Esophagus (tissue), 2 donors: ENCODE data around the gene BTBD16. TPM values are rescaled to one million over a fixed set of nuclear protein-coding genes. Genes with fewer than 3 reads are reported as not detected.

Experiments used
- H3K27ac ChIP-seq, 2 donors: one replicate each; pipeline ENCODE4 v1.5.1; 2013; ENCODE audit warnings: low read depth in 2 of 2, mild to moderate bottlenecking in 2 of 2, inconsistent platforms in 1 of 2, low read length in 1 of 2, moderate library complexity in 1 of 2
- H3K27me3 ChIP-seq, 2 donors: one replicate each; pipeline ENCODE4 v1.6.1; 2013; ENCODE audit warnings: low read length in 2 of 2, control low read depth in 1 of 2, mild to moderate bottlenecking in 1 of 2; ENCODE audit not compliant: insufficient read depth in 2 of 2, control insufficient read depth in 1 of 2
- H3K36me3 ChIP-seq, 2 donors: one replicate each; pipeline ENCODE4 v1.6.1; 2013; ENCODE audit warnings: low read length in 1 of 2; ENCODE audit not compliant: control insufficient read depth in 2 of 2, insufficient read depth in 2 of 2
- H3K4me1 ChIP-seq, 2 donors: one replicate each; pipeline ENCODE4 v1.6.1; 2013; ENCODE audit warnings: low read length in 1 of 2; ENCODE audit not compliant: control insufficient read depth in 2 of 2, insufficient read depth in 2 of 2
- H3K4me3 ChIP-seq, 2 donors: one replicate each; pipeline ENCODE4 v1.5.1; 2013; ENCODE audit warnings: low read length in 2 of 2, mild to moderate bottlenecking in 2 of 2, low read depth in 1 of 2, moderate library complexity in 1 of 2
- H3K9me3 ChIP-seq, 2 donors: one replicate each; pipeline ENCODE4 v1.6.1; 2013; ENCODE audit warnings: mild to moderate bottlenecking in 2 of 2, low read depth in 1 of 2, low read length in 1 of 2, moderate library complexity in 1 of 2; ENCODE audit not compliant: control insufficient read depth in 2 of 2, insufficient read depth in 1 of 2
- WGBS, 2 donors: extraction: QIAGEN DNeasy Blood & Tissue Kit; methylation state at CpG; one replicate each; pipeline ENCODE4 v1.1.7; 2013; 5-methylcytosine and 5-hydroxymethylcytosine counted together
- polyA plus RNA-seq, 2 donors: library from polyadenylated mRNA; stranded (reverse); fragments of 200-250 nt; gene quantifications; one replicate each; pipeline ENCODE4 v1.2.3, GENCODE V29; 2013
- donor health status: healthy with polysubstance abuse.
- donor health status: Bipolar disorder and iron deficiency.

Gene BTBD16
- polyA plus RNA-seq, 2 donors, result 0.04 to 0.20 TPM

- Histone ChIP-seq H3K27ac (no peak overlapping the region), H3K4me3 (no peak overlapping the region), H3K9me3 (no peaks in the 10 kb centered on the region), H3K36me3 (peaks cover 19 to 24% of the 10 kb centered on the region in 2 donors), H3K27me3 (no peaks in the 10 kb centered on the region), H3K4me1 (peaks cover 0 to under 1% of the 10 kb centered on the region in 2 donors)
- WGBS, 2 donors, result 79 to 82% methylated on average over 2 of the region's 2 CpGs
Measured at GRCh38 chr10:122234416-122234815, 36.7 kb upstream of the BTBD16 start.

- Histone ChIP-seq H3K9me3 (no peaks in the 10 kb centered on the region), H3K36me3 (peaks cover 16 to 20% of the 10 kb centered on the region in 2 donors), H3K27ac (no peak overlapping the region), H3K27me3 (no peaks in the 10 kb centered on the region), H3K4me1 (peaks cover 0 to 3% of the 10 kb centered on the region in 2 donors), H3K4me3 (no peak overlapping the region)
- WGBS, 2 donors, result 83 to 92% methylated on average over 5 of the region's 5 CpGs
Measured at GRCh38 chr10:122236690-122237306, 34.3 kb upstream of the BTBD16 start.

- Histone ChIP-seq H3K27ac (no peak overlapping the region), H3K36me3 (peaks cover 17 to 26% of the 10 kb centered on the region in 2 donors), H3K9me3 (no peaks in the 10 kb centered on the region), H3K4me1 (peaks cover 0 to 3% of the 10 kb centered on the region in 2 donors), H3K4me3 (no peak overlapping the region), H3K27me3 (no peaks in the 10 kb centered on the region)
- 72 to 86% methylated on average over 17 of the region's 17 CpGs for WGBS, 2 donors
Measured at GRCh38 chr10:122237331-122237990, 33.6 kb upstream of the BTBD16 start.

- Histone ChIP-seq H3K4me3 (no peak overlapping the region), H3K9me3 (no peaks in the 10 kb centered on the region), H3K27me3 (no peaks in the 10 kb centered on the region), H3K4me1 (peaks cover 0 to 3% of the 10 kb centered on the region in 2 donors), H3K36me3 (peaks cover 19 to 26% of the 10 kb centered on the region in 2 donors), H3K27ac (peak overlapping the region in 1 of 2 donors; percentile 5)
- WGBS, 2 donors, result 63 to 72% methylated on average over 10 of the region's 10 CpGs
Measured at GRCh38 chr10:122239578-122240257, 31.4 kb upstream of the BTBD16 start.

- no peaks in the 10 kb centered on the region for H3K9me3 ChIP-seq
- peaks cover 0 to 3% of the 10 kb centered on the region in 2 donors for H3K4me1 ChIP-seq
- peaks cover 19 to 26% of the 10 kb centered on the region in 2 donors for H3K36me3 ChIP-seq
- WGBS, 2 donors, result 97 to 98% methylated on average over 6 of the region's 6 CpGs
- peak overlapping the region in 1 of 2 donors; percentile 24 for H3K27ac ChIP-seq
- H3K4me3 ChIP-seq, result no peak overlapping the region
- H3K27me3 ChIP-seq, result no peaks in the 10 kb centered on the region
Measured at GRCh38 chr10:122240401-122240800, 30.7 kb upstream of the BTBD16 start.

- Histone ChIP-seq H3K4me1 (peaks cover 0 to 3% of the 10 kb centered on the region in 2 donors), H3K9me3 (no peaks in the 10 kb centered on the region), H3K4me3 (no peak overlapping the region), H3K27me3 (no peaks in the 10 kb centered on the region), H3K27ac (no peak overlapping the region), H3K36me3 (peaks cover 24 to 25% of the 10 kb centered on the region in 2 donors)
- WGBS, 2 donors, result 92 to 94% methylated on average over 8 of the region's 8 CpGs
Measured at GRCh38 chr10:122241836-122242235, 29.3 kb upstream of the BTBD16 start.

- Histone ChIP-seq H3K27me3 (no peaks in the 10 kb centered on the region), H3K36me3 (peaks cover 14 to 27% of the 10 kb centered on the region in 2 donors), H3K9me3 (no peaks in the 10 kb centered on the region), H3K4me1 (peaks cover 0 to 3% of the 10 kb centered on the region in 2 donors), H3K27ac (no peak overlapping the region), H3K4me3 (no peak overlapping the region)
- 68 to 73% methylated on average over 2 of the region's 2 CpGs for WGBS, 2 donors
Measured at GRCh38 chr10:122243550-122243949, 27.5 kb upstream of the BTBD16 start.

- H3K36me3 ChIP-seq, result peaks cover 14 to 34% of the 10 kb centered on the region in 2 donors
- H3K9me3 ChIP-seq, result no peaks in the 10 kb centered on the region
- peaks cover 0 to 3% of the 10 kb centered on the region in 2 donors for H3K4me1 ChIP-seq
- WGBS, 2 donors, result 82 to 86% methylated on average over 11 of the region's 11 CpGs
- H3K4me3 ChIP-seq, result no peak overlapping the region
- no peaks in the 10 kb centered on the region for H3K27me3 ChIP-seq
- H3K27ac ChIP-seq, result peak overlapping the region in 1 of 2 donors; percentile 19
Measured at GRCh38 chr10:122244001-122244975, 26.8 kb upstream of the BTBD16 start.

- H3K27ac ChIP-seq, result no peak overlapping the region
- 80 to 91% methylated on average over 4 of the region's 4 CpGs for WGBS, 2 donors
- no peaks in the 10 kb centered on the region for H3K9me3 ChIP-seq
- H3K4me1 ChIP-seq, result no peaks in the 10 kb centered on the region
- no peaks in the 10 kb centered on the region for H3K27me3 ChIP-seq
- no peak overlapping the region for H3K4me3 ChIP-seq
- H3K36me3 ChIP-seq, result peaks cover 12 to 34% of the 10 kb centered on the region in 2 donors
Measured at GRCh38 chr10:122245136-122245535, 26.0 kb upstream of the BTBD16 start.
